K562 (cell line): ENCODE measurements around the gene CCDC158. TPM values are rescaled to one million over a fixed set of nuclear protein-coding genes. Genes with fewer than 3 reads are reported as not detected.

Experiments
- ATAC-seq: fragments of 200-7000 bp; cut with Tn5 transposase; 3 replicates; pipeline ENCODE4 v1.9.1; 2020; ENCODE audit warnings: moderate library complexity
- BruUV-seq: library from RNA; stranded (reverse); fragments of 400-500 nt; replicated peaks from 2 replicates; lab custom pipeline; 2021; lab: Mats Ljungman, UMichigan
- CTCF ChIA-PET: fragments of 300-600 bp; formaldehyde crosslinking; extraction: SDS; loops from one replicate; lab custom pipeline; 2021; ENCODE audit warnings: low intra/inter-chr PET ratio; lab: Yijun Ruan, JAX
- POLR2A ChIA-PET: fragments of 300-600, 350-650 bp; sonication (Branson Sonifier 250); formaldehyde crosslinking; extraction: SDS; loops from one replicate; lab custom pipeline; 2021; ENCODE audit warnings: antibody characterized with exemption, inconsistent platforms; lab: Yijun Ruan, JAX
- DNase-seq, 4 experiments: peaks; one replicate each; pipeline versions ENCODE4 v3.0.0 to v3.0.0-alpha.2; 2011 to 2018; ENCODE audit warnings: low spot score in 3 of 4, mixed read lengths in 3 of 4; ENCODE audit errors: extremely low read depth in 1 of 4
- FAIRE-seq: peaks from 2 replicates; lab custom pipeline; 2011; peaks lifted over from hg19 to GRCh38; lab: Jason Lieb, UNC
- H2AFZ ChIP-seq: 2 replicates; pipeline ENCODE4 v1.6.0; 2011; ENCODE audit warnings: low read depth, low read length, control low read depth, inconsistent platforms
- H3K27ac ChIP-seq: fragments of 200-600 bp; 3 replicates; pipeline ENCODE4 v1.8.0; 2011; ENCODE audit warnings: low read depth, mild to moderate bottlenecking, control low read depth, inconsistent platforms, low read length, moderate library complexity, mixed read lengths; ENCODE audit errors: extremely low read depth
- H3K27me3 ChIP-seq, 2 experiments: fragments of 300-600 bp in 1 of 2; 2 replicates in 1 of 2; 3 replicates in 1 of 2; pipeline versions ENCODE4 v1.6.0 to v1.8.0; 2011; ENCODE audit warnings: inconsistent platforms in 2 of 2, low read length in 2 of 2, mild to moderate bottlenecking in 1 of 2, mixed read lengths in 1 of 2, moderate library complexity in 1 of 2; ENCODE audit not compliant: control insufficient read depth in 2 of 2, insufficient read depth in 2 of 2
- H3K36me3 ChIP-seq: fragments of 300-600 bp; 3 replicates; pipeline ENCODE4 v1.8.0; 2011; ENCODE audit warnings: mild to moderate bottlenecking, low read length, inconsistent platforms; ENCODE audit not compliant: control insufficient read depth, insufficient read depth
- H3K4me1 ChIP-seq, 2 experiments: fragments of 200-600 bp in 1 of 2; replicated peaks in 1 of 2; 2 replicates in 1 of 2; 3 replicates in 1 of 2; pipeline versions ENCODE4 v1.5.1 to v1.8.0; 2011; ENCODE audit warnings: inconsistent platforms in 2 of 2, low read length in 2 of 2, mild to moderate bottlenecking in 1 of 2, mixed read lengths in 1 of 2, moderate library complexity in 1 of 2; ENCODE audit not compliant: control insufficient read depth in 2 of 2, insufficient read depth in 2 of 2
- H3K4me2 ChIP-seq: 2 replicates; pipeline ENCODE4 v1.6.1; 2011; ENCODE audit warnings: low read length, control low read depth, inconsistent platforms, mixed read lengths; ENCODE audit not compliant: insufficient read depth
- H3K4me3 ChIP-seq: fragments of 200-600 bp; sonication (generic), shearing (Covaris generic); 2 replicates; pipeline ENCODE4 v1.5.1; 2016; ENCODE audit warnings: control low read depth, inconsistent platforms
- H3K79me2 ChIP-seq: fragments of 200-600 bp; 3 replicates; pipeline ENCODE4 v1.8.0; 2011; ENCODE audit warnings: low read length, inconsistent platforms; ENCODE audit not compliant: control insufficient read depth, insufficient read depth
- H3K9ac ChIP-seq, 2 experiments: 2 replicates each; pipeline versions ENCODE4 v1.6.0 to v1.6.1; 2011; ENCODE audit warnings: low read depth in 2 of 2, low read length in 2 of 2, control low read depth in 1 of 2, inconsistent platforms in 1 of 2, mild to moderate bottlenecking in 1 of 2, mixed read lengths in 1 of 2; ENCODE audit not compliant: insufficient read depth in 1 of 2
- H3K9me1 ChIP-seq: one replicate; pipeline ENCODE4 v1.6.0; 2011; ENCODE audit warnings: inconsistent platforms, mild to moderate bottlenecking, low read length, moderate library complexity; ENCODE audit not compliant: control insufficient read depth, insufficient read depth
- H3K9me3 ChIP-seq: replicated peaks from 2 replicates; pipeline ENCODE4 v1.5.1; 2011; ENCODE audit warnings: low read depth, low read length, inconsistent platforms; ENCODE audit not compliant: control insufficient read depth, insufficient read depth
- H4K20me1 ChIP-seq: replicated peaks from 2 replicates; pipeline ENCODE4 v1.6.1; 2011; ENCODE audit warnings: low read length, inconsistent platforms, mixed read lengths; ENCODE audit not compliant: control insufficient read depth, insufficient read depth
- CSDE1 ChIP-seq, 2 experiments: fragments of 450-650 bp; IDR thresholded peaks; 2 replicates each; pipeline ENCODE4 v1.6.1; 2016; ENCODE audit warnings: mild to moderate bottlenecking in 1 of 2
- FOXP1 ChIP-seq: sonication (generic); formaldehyde crosslinking; IDR thresholded peaks from 2 replicates; pipeline ENCODE4 v1.8.0; 2022; ENCODE audit warnings: mild to moderate bottlenecking, missing genetic modification reagents
- GABPB2 ChIP-seq: fragments of 250-450 bp; sonication (Bioruptor Pico); conservative IDR thresholded peaks from 2 replicates; pipeline ENCODE4 v1.5.1; 2021; ENCODE audit warnings: mild to moderate bottlenecking
- GTF2F1 ChIP-seq: IDR thresholded peaks from 2 replicates; pipeline ENCODE4 v1.6.1; 2011; ENCODE audit warnings: low read depth, low read length, improper control_type of control experiment
- MTA1 ChIP-seq: fragments of 450-650 bp; IDR thresholded peaks from 2 replicates; pipeline ENCODE4 v1.6.1; 2017; ENCODE audit warnings: borderline replicate concordance
- NFYB ChIP-seq: IDR thresholded peaks from 2 replicates; pipeline ENCODE4 v1.6.1; 2011; ENCODE audit warnings: mild to moderate bottlenecking, moderate library complexity; ENCODE audit not compliant: insufficient read length; ENCODE audit errors: extremely low read depth
- POLR2H ChIP-seq: IDR thresholded peaks from 2 replicates; pipeline ENCODE4 v1.6.1; 2016; ENCODE audit warnings: missing genetic modification characterization, low read depth, mild to moderate bottlenecking, control low read depth, missing compliant biosample characterization, moderate library complexity
- PTTG1 ChIP-seq: fragments of 450-650 bp; IDR thresholded peaks from 2 replicates; pipeline ENCODE4 v1.6.1; 2016; ENCODE audit warnings: low read depth, mild to moderate bottlenecking, missing genetic modification characterization, missing compliant biosample characterization
- SIN3B ChIP-seq: fragments of 450-650 bp; IDR thresholded peaks from 2 replicates; pipeline ENCODE4 v1.6.1; 2017; ENCODE audit warnings: low read depth, mild to moderate bottlenecking, moderate library complexity
- TCF7L2 ChIP-seq: fragments of 150-350 bp; IDR thresholded peaks from 2 replicates; pipeline ENCODE4 v1.6.1; 2016; ENCODE audit warnings: low read depth, mild to moderate bottlenecking, low read length, moderate library complexity
- TRIM28 ChIP-seq: fragments of 450-650 bp; IDR thresholded peaks from 2 replicates; pipeline ENCODE4 v1.6.1; 2017
- YBX1 ChIP-seq: fragments of 450-650 bp; IDR thresholded peaks from 2 replicates; pipeline ENCODE4 v1.7.1; 2016; ENCODE audit warnings: mild to moderate bottlenecking
- ZNF134 ChIP-seq: fragments of 250-450 bp; sonication (Bioruptor Pico); conservative IDR thresholded peaks from 2 replicates; pipeline ENCODE4 v1.4.0; 2020
- ZNF3 ChIP-seq: fragments of 250-450 bp; sonication (Bioruptor Pico); IDR thresholded peaks from 2 replicates; pipeline ENCODE4 v1.5.0; 2021; ENCODE audit warnings: mild to moderate bottlenecking, moderate library complexity
- ZNF445 ChIP-seq: fragments of 250-450 bp; sonication (Bioruptor Pico); IDR thresholded peaks from 2 replicates; pipeline ENCODE4 v1.4.0; 2020; ENCODE audit warnings: low read depth, mild to moderate bottlenecking, moderate library complexity
- ZNF696 ChIP-seq: fragments of 250-450 bp; sonication (Bioruptor Pico); conservative IDR thresholded peaks from 2 replicates; pipeline ENCODE4 v1.4.0; 2020; ENCODE audit warnings: mild to moderate bottlenecking, moderate library complexity
- WGBS: fragments of 100-300 bp; shearing (Covaris generic); methylation state at CpG from one replicate; pipeline ENCODE4 v1.1.6; 2016; ENCODE audit warnings: low coverage, mixed read lengths; ENCODE audit not compliant: insufficient coverage; ENCODE audit errors: missing lambda C conversion rate; 5-methylcytosine and 5-hydroxymethylcytosine counted together
- in situ Hi-C: fragments of 300-500 bp; cut with MboI; formaldehyde crosslinking; loops from 4 replicates; pipeline ENCODE4 v1.15.0; 2018; ENCODE audit warnings: inconsistent platforms, mixed read lengths
- intact Hi-C: fragments of 100-400 bp; cut with micrococcal nuclease; formaldehyde crosslinking; loops from 2 replicates; pipeline ENCODE4 v1.14.2; 2022
- polyA plus RNA-seq, 8 experiments: library from polyadenylated mRNA; depleted of rRNA in 4 of 8; stranded (reverse) in 5 of 8; unstranded in 3 of 8; fragments of >200 nt; fragmentation: Nextera tagmentation in 2 of 8; fragmentation: Illumina TruSeq in 1 of 8; extraction: Ambion mirVana in 2 of 8; extraction: Trizol in 1 of 8; gene quantifications; 2 replicates each; pipeline versions ENCODE4 v1.2.1 to v1.2.3, GENCODE V29; 2011 to 2014; ENCODE audit warnings: inconsistent platforms in 1 of 8, missing spikeins in 1 of 8
- total RNA-seq, 7 experiments: library from RNA; depleted of rRNA in 6 of 7; stranded (reverse); fragments of >200 nt in 6 of 7; fragmentation: Illumina TruSeq in 2 of 7; extraction: Trizol in 2 of 7; gene quantifications; 2 replicates each; pipeline versions ENCODE4 v1.2.1 to v1.2.3, GENCODE V29; 2011 to 2021; ENCODE audit warnings: low replicate concordance in 1 of 7
- TF ChIP-seq, protein P1 (sequence below): fragments of 250-450 bp; sonication (Bioruptor Pico); IDR thresholded peaks from 2 replicates; pipeline ENCODE4 v1.8.0; 2022; ENCODE audit warnings: moderate library complexity, mild to moderate bottlenecking, inconsistent platforms

The CCDC158 gene
- total and polyA plus RNA-seq, 9 of the 15 experiments (the other 6 are each of a cell fraction or from before 2014, with no cell fraction given): not detected

DNA sequence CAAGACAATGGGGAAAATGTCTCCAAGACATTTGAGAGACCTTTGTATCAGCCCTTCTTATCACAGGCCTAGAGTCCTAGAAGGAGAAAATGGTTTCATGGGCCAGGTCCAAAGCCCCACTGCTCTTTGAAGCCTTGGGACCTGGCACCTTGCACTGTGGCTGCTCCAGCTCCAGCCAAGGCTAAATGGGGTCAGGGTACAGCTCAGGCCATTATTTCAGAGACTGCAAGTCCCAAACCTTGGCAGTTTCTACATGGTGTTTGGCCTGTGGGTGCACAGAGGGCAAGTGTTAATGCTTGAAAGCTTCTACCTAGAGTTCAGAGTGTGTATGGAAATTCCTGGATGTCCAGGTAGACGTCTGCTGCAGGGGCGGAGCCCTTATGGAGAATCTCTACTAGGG lies 42.6 kb upstream of the CCDC158 start:
- intact Hi-C loops: no loop called here
- TF ChIP-seq FOXP1 (CRISPR knock-in tag) (no peak), ZNF134 (CRISPR knock-in tag) (no peak), TCF7L2 (no peak), TRIM28 (no peak), SIN3B (no peak), ZNF445 (CRISPR knock-in tag) (no peak), PTTG1 (tag) (no peak), GABPB2 (CRISPR knock-in tag) (no peak), GTF2F1 (no peak), CSDE1 (IDR thresholded peaks at IDR 0.05) (no peak), NFYB (no peak), ZNF696 (no peak), MTA1 (no peak), ZNF3 (CRISPR knock-in tag) (no peak), POLR2H (tag) (no peak), YBX1 (no peak)
- TF ChIP-seq, protein P1, sequence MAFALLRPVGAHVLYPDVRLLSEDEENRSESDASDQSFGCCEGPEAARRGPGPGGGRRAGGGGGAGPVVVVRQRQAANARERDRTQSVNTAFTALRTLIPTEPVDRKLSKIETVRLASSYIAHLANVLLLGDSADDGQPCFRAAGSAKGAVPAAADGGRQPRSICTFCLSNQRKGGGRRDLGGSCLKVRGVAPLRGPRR: no peak
- TF ChIP-seq, all 486 proteins: peak for 0
- Histone ChIP-seq H3K36me3 (no peaks in the 10 kb centered on the region), H3K9me1 (no peaks in the 10 kb centered on the region), H3K79me2 (no peaks in the 10 kb centered on the region), H3K9ac (no peak overlapping the region), H3K27me3 (no peaks in the 10 kb centered on the region), H3K9me3 (0 out of 2 replicates have a peak, but pooled peaks cover 2% of the 10 kb centered on the region), H3K27ac (no peak overlapping the region), H3K4me3 (no peak overlapping the region), H2AFZ (no peak overlapping the region), H3K4me1 (peaks cover 0 to 3% of the 10 kb centered on the region in 2 experiments; a peak in 1 of 5 replicates), H3K4me2 (no peak overlapping the region), H4K20me1 (no peaks in the 10 kb centered on the region)
- DNase-seq (no peak), ATAC-seq (no peak), FAIRE-seq (no peak)
- CTCF ChIA-PET: no interaction called here
- in situ Hi-C loops: no loop called here
- POLR2A ChIA-PET: no interaction called here
- no TSS peak for BruUV-seq
- 0% methylated on average over 2 of the region's 2 CpGs for WGBS
